Panc1 (cell line): ENCODE results near the gene CD48. TPM values are rescaled to one million over a fixed set of nuclear protein-coding genes. Genes with fewer than 3 reads are reported as not detected.

Experiments used
- ATAC-seq: fragments of 200-7000 bp; cut with Tn5 transposase; 2 replicates; pipeline ENCODE4 v1.9.1; 2020; ENCODE audit warnings: mild to moderate bottlenecking, moderate library complexity
- BruUV-seq: library from RNA; stranded (reverse); fragments of 400-500 nt; replicated peaks from 2 replicates; lab custom pipeline; 2021; lab: Mats Ljungman, UMichigan
- CTCF ChIA-PET: fragments of 300-600 bp; sonication (Branson Sonifier 250); formaldehyde crosslinking; loops from one replicate; lab custom pipeline; 2022; ENCODE audit warnings: antibody characterized with exemption; lab: Charles Lee
- POLR2A ChIA-PET: fragments of 300-600 bp; sonication (Branson Sonifier 250); formaldehyde crosslinking; loops from one replicate; lab custom pipeline; 2022; ENCODE audit warnings: antibody characterized with exemption; lab: Charles Lee
- DNase-seq: peaks from one replicate; pipeline ENCODE4 v3.0.0-alpha.2; 2010; ENCODE audit warnings: low read depth, low spot score
- H3K27ac ChIP-seq: 2 replicates; pipeline ENCODE4 v1.5.1; 2011; ENCODE audit warnings: mild to moderate bottlenecking, low read length, inconsistent platforms
- H3K27me3 ChIP-seq: fragments of 200-500 bp; sonication (Bioruptor generic); 2 replicates; pipeline ENCODE4 v1.6.0; 2014; ENCODE audit warnings: low read length, inconsistent platforms; ENCODE audit not compliant: control insufficient read depth, insufficient read depth
- H3K36me3 ChIP-seq: fragments of 200-500 bp; sonication (Bioruptor generic); 2 replicates; pipeline ENCODE4 v1.5.1; 2014; ENCODE audit warnings: inconsistent platforms, mild to moderate bottlenecking, low read length, moderate library complexity; ENCODE audit not compliant: control insufficient read depth, insufficient read depth
- H3K4me1 ChIP-seq: 2 replicates; pipeline ENCODE4 v1.5.1; 2011; ENCODE audit warnings: inconsistent platforms, mild to moderate bottlenecking, low read length, moderate library complexity; ENCODE audit not compliant: control insufficient read depth, insufficient read depth
- H3K4me3 ChIP-seq, 2 experiments: 2 replicates each; pipeline ENCODE4 v1.5.1; 2011 to 2012; ENCODE audit warnings: low read depth in 2 of 2, low read length in 2 of 2, mild to moderate bottlenecking in 2 of 2, inconsistent platforms in 1 of 2, moderate library complexity in 1 of 2
- H3K9me3 ChIP-seq: fragments of 200-500 bp; sonication (Bioruptor generic); 2 replicates; pipeline ENCODE4 v1.5.1; 2014; ENCODE audit warnings: low read depth, mild to moderate bottlenecking, inconsistent platforms, low read length, moderate library complexity; ENCODE audit not compliant: control insufficient read depth, insufficient read depth
- POLR2AphosphoS5 ChIP-seq: IDR thresholded peaks from 2 replicates; pipeline ENCODE4 v1.6.1; 2012; ENCODE audit warnings: mild to moderate bottlenecking, low read depth, low read length, moderate library complexity
- SIN3A ChIP-seq: IDR thresholded peaks from 2 replicates; pipeline ENCODE4 v1.6.1; 2012; ENCODE audit warnings: low read depth, mild to moderate bottlenecking, low read length, moderate library complexity, borderline replicate concordance; ENCODE audit not compliant: insufficient read depth
- TCF7L2 ChIP-seq: IDR thresholded peaks from 2 replicates; pipeline ENCODE4 v1.6.1; 2011; ENCODE audit warnings: mild to moderate bottlenecking, low read depth, low read length, inconsistent platforms
- in situ Hi-C: cut with HindIII; loops from 2 replicates; pipeline ENCODE4 v1.10.0; 2016; ENCODE audit warnings: low sequenced_read_pairs, low pct_unique_long_range_greater_than_20kb
- intact Hi-C: fragments of 100-400 bp; cut with micrococcal nuclease; formaldehyde crosslinking; loops from one replicate; pipeline ENCODE4 v1.10.0; 2022; ENCODE audit not compliant: unreplicated experiment
- total RNA-seq: library from RNA; stranded (reverse); gene quantifications from one replicate; pipeline ENCODE4 v1.2.1, GENCODE V29; 2021; ENCODE audit not compliant: unreplicated experiment
- TF ChIP-seq, protein P1 (sequence below), 2 experiments: IDR thresholded peaks; 2 replicates each; pipeline ENCODE4 v1.6.1; 2011 to 2012; ENCODE audit warnings: low read depth in 2 of 2, control low read depth in 1 of 2, low read length in 1 of 2, mild to moderate bottlenecking in 1 of 2, moderate library complexity in 1 of 2; ENCODE audit not compliant: insufficient read depth in 1 of 2
- TF ChIP-seq, protein P2 (sequence below): fragments of 450-650 bp; IDR thresholded peaks from 2 replicates; pipeline ENCODE4 v1.5.1; 2017; ENCODE audit warnings: mild to moderate bottlenecking

CD48 gene
- total RNA-seq, 1 experiment from 2014 or later: 0.67 TPM

DNA sequence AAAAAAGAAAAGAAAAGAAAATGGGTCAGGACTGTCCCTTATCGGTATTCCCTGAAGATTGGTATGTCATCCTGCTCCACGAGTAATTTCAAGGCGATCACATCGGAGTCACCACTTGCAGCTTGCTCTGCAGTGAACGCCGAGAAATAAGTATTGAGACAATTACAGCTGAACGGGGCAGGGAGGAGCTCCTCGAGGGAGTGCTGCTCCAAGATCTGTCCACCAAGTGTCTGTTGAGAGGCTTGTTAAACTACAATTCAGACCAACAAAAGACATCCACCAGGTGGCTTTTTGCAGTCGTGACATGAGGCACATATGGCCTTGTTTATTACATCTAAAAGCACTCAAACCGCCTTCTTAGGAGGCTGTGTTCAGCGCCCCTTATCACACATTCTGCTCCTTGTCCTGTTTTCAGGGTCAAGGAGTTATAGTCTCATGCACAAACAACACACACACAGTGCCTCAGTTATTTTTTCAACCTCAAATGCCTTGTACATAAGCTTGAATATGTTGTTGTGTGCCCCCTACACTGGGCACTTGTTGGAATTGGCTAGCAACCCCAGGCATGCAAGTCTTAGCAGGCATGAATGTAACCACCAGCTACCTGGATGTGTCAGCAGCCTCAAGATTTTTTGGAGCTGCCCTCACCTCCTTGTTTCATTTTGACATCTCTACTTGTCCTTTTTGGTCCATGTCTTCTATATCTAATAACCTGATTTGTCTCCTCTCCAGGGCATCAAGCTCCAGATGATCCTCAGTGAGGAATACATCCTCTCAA lies 13.0 kb upstream of the CD48 start:
- POLR2A ChIA-PET: interaction anchor here (0.6 kb wide), 1 partner anchor 267 kb away, joined by 11 read pairs; no protein-coding TSS in a partner anchor
- CTCF ChIA-PET: no interaction called here
- intact Hi-C loops: loop anchor here (5.0 kb wide), 1 partner anchor 228 kb away; the partner anchor contains the start of gene ITLN2
- peak; percentile 56 for ATAC-seq
- Histone ChIP-seq H3K36me3 (no peaks in the 10 kb centered on the region; the same call in 1 of the 2 replicates), H3K27ac (no peak overlapping the region), H3K27me3 (peaks cover 17% of the 10 kb centered on the region), H3K4me1 (peaks cover 4% of the 10 kb centered on the region; the same call in 1 of the 2 replicates), H3K9me3 (no peaks in the 10 kb centered on the region), H3K4me3 (0 out of 4 replicates have a peak overlapping the region, but pooled peaks of 1 of the 2 experiments have one; percentile 23)
- DNase-seq: no peak
- TF ChIP-seq SIN3A: no peak
- TF ChIP-seq, protein P1, sequence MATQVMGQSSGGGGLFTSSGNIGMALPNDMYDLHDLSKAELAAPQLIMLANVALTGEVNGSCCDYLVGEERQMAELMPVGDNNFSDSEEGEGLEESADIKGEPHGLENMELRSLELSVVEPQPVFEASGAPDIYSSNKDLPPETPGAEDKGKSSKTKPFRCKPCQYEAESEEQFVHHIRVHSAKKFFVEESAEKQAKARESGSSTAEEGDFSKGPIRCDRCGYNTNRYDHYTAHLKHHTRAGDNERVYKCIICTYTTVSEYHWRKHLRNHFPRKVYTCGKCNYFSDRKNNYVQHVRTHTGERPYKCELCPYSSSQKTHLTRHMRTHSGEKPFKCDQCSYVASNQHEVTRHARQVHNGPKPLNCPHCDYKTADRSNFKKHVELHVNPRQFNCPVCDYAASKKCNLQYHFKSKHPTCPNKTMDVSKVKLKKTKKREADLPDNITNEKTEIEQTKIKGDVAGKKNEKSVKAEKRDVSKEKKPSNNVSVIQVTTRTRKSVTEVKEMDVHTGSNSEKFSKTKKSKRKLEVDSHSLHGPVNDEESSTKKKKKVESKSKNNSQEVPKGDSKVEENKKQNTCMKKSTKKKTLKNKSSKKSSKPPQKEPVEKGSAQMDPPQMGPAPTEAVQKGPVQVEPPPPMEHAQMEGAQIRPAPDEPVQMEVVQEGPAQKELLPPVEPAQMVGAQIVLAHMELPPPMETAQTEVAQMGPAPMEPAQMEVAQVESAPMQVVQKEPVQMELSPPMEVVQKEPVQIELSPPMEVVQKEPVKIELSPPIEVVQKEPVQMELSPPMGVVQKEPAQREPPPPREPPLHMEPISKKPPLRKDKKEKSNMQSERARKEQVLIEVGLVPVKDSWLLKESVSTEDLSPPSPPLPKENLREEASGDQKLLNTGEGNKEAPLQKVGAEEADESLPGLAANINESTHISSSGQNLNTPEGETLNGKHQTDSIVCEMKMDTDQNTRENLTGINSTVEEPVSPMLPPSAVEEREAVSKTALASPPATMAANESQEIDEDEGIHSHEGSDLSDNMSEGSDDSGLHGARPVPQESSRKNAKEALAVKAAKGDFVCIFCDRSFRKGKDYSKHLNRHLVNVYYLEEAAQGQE (IDR thresholded peaks at IDR 0.05; ENCODE audit: insufficient read depth in 1 of 2, low read depth in 2 of 2, low read length in 1 of 2): no peak
- no peak for TF ChIP-seq POLR2AphosphoS5
- TF ChIP-seq, protein P2, sequence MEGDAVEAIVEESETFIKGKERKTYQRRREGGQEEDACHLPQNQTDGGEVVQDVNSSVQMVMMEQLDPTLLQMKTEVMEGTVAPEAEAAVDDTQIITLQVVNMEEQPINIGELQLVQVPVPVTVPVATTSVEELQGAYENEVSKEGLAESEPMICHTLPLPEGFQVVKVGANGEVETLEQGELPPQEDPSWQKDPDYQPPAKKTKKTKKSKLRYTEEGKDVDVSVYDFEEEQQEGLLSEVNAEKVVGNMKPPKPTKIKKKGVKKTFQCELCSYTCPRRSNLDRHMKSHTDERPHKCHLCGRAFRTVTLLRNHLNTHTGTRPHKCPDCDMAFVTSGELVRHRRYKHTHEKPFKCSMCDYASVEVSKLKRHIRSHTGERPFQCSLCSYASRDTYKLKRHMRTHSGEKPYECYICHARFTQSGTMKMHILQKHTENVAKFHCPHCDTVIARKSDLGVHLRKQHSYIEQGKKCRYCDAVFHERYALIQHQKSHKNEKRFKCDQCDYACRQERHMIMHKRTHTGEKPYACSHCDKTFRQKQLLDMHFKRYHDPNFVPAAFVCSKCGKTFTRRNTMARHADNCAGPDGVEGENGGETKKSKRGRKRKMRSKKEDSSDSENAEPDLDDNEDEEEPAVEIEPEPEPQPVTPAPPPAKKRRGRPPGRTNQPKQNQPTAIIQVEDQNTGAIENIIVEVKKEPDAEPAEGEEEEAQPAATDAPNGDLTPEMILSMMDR: 0 out of 2 replicates have a peak, but pooled peaks have one; percentile 10
- in situ Hi-C loops: no loop called here
- no TSS peak for BruUV-seq

DNA sequence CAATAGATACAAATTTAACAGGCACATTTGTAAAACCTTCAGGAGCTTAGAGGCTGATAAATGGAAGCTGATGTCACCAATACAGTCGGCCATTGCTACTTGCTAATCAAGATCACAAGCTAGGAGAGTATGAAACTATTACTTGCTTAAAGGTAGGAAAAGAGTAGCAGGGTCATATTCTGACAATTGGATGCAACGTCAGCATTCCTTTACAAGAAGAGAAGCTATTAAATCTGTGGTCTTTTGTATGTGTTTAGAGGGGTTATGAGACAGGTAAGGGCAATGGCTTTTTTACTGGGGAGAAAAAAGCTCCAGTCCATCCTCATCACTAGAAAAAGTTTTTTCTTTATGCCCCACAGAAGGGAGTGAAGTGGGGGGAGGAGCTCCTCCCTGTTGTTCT lies 11.7 kb upstream of the CD48 start:
- CTCF ChIA-PET: no interaction called here
- in situ Hi-C loops (no loop called here), intact Hi-C loops (no loop called here)
- Histone ChIP-seq H3K27ac (no peak overlapping the region), H3K27me3 (peaks cover 17% of the 10 kb centered on the region), H3K36me3 (no peaks in the 10 kb centered on the region; the same call in 1 of the 2 replicates), H3K4me1 (peaks cover 4% of the 10 kb centered on the region; the same call in 1 of the 2 replicates), H3K9me3 (no peaks in the 10 kb centered on the region), H3K4me3 (no peak overlapping the region)
- no TSS peak for BruUV-seq
- ATAC-seq (no peak), DNase-seq (no peak)
- no peak for TF ChIP-seq SIN3A
- no peak for TF ChIP-seq POLR2AphosphoS5
- TF ChIP-seq TCF7L2: no peak
- TF ChIP-seq, protein P1 (IDR thresholded peaks at IDR 0.05; ENCODE audit: insufficient read depth in 1 of 2, low read depth in 2 of 2, low read length in 1 of 2): no peak
- TF ChIP-seq, protein P2: no peak
- POLR2A ChIA-PET: no interaction called here
